GM12873 (cell line): ENCODE results near the gene ACBD6.

Experiments used
- CTCF ChIP-seq: IDR thresholded peaks from 2 replicates; pipeline ENCODE4 v1.5.1; 2012; ENCODE audit warnings: low read depth, mild to moderate bottlenecking, moderate library complexity, low read length, control low read depth; ENCODE audit not compliant: insufficient read depth; ENCODE audit errors: missing control alignments

ACBD6 gene

GRCh38 chr1:180244840-180245239 is 257.5 kb downstream of the ACBD6 start:
- TF ChIP-seq CTCF: no peak

GRCh38 chr1:180243517-180244221 is 258.7 kb downstream of the ACBD6 start:
- no peak for TF ChIP-seq CTCF

- no peak for TF ChIP-seq CTCF
These were observed 260.4 kb downstream of the ACBD6 start for GRCh38 chr1:180241716-180242544.

- no peak for TF ChIP-seq CTCF
These were observed 263.0 kb downstream of the ACBD6 start for GRCh38 chr1:180239145-180240096.

GRCh38 chr1:180238675-180239074 is 263.7 kb downstream of the ACBD6 start:
- no peak for TF ChIP-seq CTCF
